Stimulated activated CD4-positive, alpha-beta T cell treated with anti-CD3 and anti-CD28 coated beads, Interleukin-1b, Interleukin-23, amount 100 ng/mL, for 4 hours (primary cell): ENCODE measurements around the gene ALOX12.
"Not testable (repeated sequence)": the region's sequence is repeated elsewhere in the genome, so short reads cannot be mapped to it uniquely, and the experiment has no call there.

Source experiments
- DNase-seq, 2 donors: peaks; one replicate each; pipeline ENCODE4 v3.0.0-alpha.2; 2020; ENCODE audit warnings: low read depth in 2 of 2

Gene ALOX12

GRCh38 chr17:7045492-7046126 is 49.8 kb downstream of the ALOX12 start:
- DNase-seq, result no peak

GRCh38 chr17:7046127-7046724 is 50.4 kb downstream of the ALOX12 start:
- no peak for DNase-seq

GRCh38 chr17:7046725-7047397 is 51.0 kb downstream of the ALOX12 start:
- not testable (repeated sequence) for DNase-seq

- no peak for DNase-seq
Measured at GRCh38 chr17:7047566-7047965, 51.7 kb downstream of the ALOX12 start.

- DNase-seq, result no peak
Measured at GRCh38 chr17:7048968-7049367, 53.1 kb downstream of the ALOX12 start.

GRCh38 chr17:7050583-7050982 is 54.7 kb downstream of the ALOX12 start:
- DNase-seq, result not testable (repeated sequence)

- DNase-seq, result no peak
Measured at GRCh38 chr17:7056386-7056785, 60.5 kb downstream of the ALOX12 start.

- no peak for DNase-seq
Measured at GRCh38 chr17:7058831-7059447, 63.1 kb downstream of the ALOX12 start.
